GM19099 (cell line): ENCODE data around the gene GPX5.

Source experiments
- POLR2A ChIP-seq: IDR thresholded peaks from 3 replicates; pipeline ENCODE4 v1.6.1; 2011; ENCODE audit warnings: low read depth; ENCODE audit not compliant: insufficient read length; ENCODE audit errors: extremely low read depth

GPX5 gene, protein sequence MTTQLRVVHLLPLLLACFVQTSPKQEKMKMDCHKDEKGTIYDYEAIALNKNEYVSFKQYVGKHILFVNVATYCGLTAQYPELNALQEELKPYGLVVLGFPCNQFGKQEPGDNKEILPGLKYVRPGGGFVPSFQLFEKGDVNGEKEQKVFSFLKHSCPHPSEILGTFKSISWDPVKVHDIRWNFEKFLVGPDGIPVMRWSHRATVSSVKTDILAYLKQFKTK

DNA sequence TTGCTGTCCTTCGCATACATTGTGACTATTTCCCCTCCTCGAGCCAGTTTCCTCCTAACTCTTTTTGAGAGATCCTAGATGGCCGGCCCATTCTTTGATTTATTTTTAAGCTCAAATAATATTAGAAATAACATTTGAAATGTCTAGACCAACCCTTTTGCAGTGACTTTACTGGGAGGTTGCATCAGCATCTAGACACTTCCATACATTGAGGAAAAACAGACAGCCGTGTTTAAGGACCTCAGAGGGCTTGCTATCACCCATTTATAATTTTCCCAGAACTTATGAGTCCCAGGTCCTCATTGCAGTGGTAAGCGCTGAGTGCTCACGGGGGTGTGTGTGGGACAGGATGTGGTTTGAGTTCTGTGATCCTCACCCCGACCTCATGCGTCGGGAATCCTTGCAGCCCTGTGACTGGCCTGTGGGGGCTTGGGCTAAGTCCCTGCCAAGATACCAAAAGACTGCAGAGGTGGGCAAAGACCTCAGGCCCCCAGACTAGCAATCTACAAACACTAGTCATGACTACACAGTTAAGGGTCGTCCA is at the start of gene GPX5:
Gene GPX5, plus strand, starts transcription at position 386 of the 544 bp plus-strand sequence. Its CDS starts 133 bp downstream, at position 519.
- TF ChIP-seq POLR2A, result no peak

DNA sequence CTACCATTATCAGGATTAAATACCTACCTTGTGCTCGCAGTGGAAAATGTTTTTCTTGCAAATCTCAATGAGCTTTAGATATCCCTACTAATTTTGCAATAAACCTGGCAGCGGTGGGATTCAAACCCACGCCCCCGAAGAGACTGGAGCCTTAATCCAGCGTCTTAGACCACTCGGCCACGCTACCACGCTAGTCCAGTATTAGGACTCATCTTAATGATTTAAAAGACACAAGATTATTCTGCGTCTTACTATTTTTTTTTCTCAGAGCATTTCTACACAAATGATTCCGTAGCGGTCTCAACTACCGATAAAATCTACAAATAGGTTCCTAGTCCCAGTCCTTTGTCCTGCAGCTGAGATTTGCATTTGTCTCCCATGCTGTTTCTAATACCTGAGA is 47.2 kb upstream of the GPX5 start:
- TF ChIP-seq POLR2A, result no peak

DNA sequence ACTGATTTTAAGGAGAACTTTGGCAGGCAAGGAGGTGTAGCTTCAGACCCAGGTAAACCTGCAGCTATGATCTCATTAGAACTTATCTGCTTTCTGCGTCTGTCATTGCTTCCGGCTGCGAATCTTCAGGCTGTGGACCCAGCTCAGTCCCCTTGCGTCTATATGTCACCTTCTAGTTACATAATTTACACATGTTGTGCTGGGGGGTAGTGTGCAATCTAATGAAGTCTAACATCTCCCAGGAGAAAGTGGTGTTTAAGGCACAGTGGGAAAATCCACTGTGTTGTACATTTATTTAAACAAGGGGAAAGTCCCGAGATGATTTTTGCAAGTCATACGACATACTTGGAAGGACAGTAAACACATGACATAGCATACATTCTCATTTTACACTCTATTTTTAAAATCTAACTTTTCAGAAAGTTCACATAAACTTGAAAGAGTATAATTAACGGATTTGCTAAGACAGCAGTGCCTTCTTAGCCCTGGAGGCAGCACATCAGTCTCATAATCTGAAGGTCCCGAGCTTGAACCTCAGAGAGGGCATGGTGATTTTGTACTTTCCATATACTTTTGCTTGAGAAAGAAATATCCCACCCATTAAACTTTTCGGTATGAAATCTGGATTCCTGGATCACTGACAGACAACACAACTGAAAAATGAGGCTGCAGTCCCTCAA is 45.3 kb upstream of the GPX5 start:
- TF ChIP-seq POLR2A, result no peak

DNA sequence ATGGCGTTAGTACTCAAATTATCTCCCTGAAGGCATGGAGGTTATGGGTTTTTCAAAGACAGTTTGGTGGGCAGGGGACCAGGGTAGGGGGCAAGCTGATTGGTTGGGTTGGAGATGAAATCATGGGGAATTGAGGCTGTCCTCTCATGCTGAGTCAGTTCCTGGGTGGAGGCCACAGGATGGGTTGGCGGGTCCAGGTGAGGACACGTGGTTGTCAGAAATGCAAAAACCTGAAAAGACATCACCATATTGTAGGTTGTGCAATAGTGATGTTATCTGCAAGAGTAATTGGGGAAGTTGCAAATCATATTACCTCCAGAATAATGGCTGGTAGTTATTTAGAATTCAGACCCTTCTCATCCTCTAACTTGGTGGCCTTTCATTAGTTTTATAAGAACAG is 40.2 kb upstream of the GPX5 start:
- no peak for TF ChIP-seq POLR2A

DNA sequence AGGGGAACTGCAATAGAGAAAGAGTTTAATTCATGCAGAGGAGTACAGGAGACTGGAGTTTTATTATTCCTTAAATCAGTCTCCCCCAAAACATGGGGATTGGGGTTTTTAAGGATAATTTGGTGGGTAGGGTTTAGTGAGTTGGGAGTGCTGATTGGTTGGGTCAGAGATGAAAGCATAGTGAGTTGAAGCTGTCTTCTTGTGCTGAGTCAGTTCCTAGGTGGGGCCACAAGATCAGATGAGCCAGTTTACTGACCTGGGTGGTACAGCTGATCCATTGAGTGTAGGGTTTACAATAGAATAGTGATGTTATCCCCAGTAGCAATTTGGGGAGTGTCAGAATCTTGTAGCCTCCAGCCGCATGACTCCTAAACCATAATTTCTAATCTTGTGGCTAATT is 39.1 kb upstream of the GPX5 start:
- no peak for TF ChIP-seq POLR2A

DNA sequence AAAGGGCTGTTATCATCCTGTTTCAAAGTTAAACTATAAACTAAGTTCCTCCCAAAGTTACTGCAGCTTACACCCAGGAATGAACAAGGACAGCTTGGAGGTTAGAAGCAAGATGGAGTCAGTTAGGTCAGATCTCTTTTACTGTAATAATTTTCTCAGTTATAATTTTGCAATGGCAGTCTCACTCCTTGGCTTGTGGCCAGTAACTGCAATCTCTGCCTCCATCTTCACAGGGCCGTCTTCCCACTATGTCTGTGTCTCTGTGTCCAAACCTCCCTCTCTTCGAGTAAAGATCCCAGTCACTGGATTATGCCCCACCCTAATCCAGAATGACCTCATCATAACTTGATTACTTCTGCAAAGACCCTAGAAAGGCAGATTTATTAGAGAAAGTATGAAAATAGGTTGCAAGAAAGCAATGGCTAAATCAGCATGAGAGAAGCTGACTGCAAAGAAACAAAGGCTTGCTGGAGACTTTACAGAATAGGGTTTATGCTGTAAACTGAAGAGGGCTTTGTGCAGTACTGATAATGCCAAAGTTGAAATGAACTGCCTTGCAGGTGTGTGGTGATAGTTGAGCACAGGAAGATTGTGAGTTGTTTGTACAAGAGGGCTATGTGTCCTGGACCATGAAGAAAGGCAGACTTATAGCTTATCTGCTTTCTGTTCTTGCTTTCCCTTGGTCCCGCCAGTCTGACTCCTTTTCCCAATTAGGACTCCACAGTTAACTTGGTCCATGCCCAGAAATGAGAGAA is 38.5 kb upstream of the GPX5 start:
- no peak for TF ChIP-seq POLR2A

DNA sequence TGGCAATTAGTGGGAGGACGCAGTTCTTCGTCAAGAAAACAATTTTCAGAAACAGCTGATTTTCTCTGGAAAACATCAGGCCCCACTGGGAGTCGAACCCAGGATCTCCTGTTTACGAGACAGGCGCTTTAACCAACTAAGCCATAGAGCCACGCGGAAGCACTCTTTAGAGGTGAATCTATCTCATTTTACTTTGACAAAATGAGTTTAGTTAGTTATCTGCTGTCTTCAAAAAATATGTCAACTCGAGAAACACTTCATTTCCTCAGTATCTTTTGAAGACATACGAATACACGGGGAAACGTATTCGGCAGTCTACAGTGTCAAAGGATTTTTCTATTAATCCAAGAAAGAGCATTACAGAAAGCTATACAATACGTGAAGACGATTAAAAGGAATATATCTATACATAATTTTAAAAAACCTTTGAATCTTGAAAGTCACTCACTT is 36.7 kb upstream of the GPX5 start:
- TF ChIP-seq POLR2A, result no peak

DNA sequence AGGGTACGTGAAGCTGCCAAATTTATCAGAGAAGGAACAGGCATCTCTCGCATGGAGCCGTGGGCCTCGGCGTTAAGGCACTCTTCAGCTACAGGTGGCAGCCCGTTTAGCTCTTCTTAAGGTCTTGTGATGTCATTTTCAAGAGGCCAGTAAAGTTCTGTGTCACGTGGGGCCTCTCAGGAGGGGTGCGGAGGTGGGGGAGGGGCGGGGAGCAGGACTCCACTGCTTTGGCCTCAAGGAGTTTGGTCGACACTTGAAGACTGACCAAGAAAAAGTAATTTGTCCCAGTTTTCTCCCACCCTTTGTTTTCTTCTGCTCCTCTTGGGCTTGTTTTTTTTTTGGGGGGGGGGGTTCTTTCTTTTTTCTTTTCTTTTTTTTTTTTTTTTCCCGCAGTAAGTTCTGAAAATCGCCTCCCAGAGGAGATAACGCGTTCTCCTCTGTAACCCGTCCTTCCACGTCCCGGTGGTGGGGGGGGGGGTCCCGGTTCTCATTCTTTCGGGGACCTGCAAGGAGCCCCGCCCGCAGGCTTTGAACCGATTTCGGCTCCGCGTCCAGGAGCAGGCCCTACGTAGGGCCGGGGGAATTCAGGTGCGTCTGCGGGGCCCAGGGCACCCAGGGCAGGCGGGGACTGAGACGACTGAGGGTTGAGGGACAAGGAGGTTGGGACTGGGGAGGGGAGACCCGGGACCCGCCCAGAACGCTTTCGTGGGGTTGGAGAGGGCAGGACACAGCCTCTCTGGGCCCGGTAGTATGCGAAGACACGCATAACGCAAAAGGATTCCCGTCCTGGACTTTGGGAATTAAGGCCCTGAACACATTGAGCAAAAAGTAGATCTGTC is 36.1 kb upstream of the GPX5 start:
- peak; percentile 32 for TF ChIP-seq POLR2A

DNA sequence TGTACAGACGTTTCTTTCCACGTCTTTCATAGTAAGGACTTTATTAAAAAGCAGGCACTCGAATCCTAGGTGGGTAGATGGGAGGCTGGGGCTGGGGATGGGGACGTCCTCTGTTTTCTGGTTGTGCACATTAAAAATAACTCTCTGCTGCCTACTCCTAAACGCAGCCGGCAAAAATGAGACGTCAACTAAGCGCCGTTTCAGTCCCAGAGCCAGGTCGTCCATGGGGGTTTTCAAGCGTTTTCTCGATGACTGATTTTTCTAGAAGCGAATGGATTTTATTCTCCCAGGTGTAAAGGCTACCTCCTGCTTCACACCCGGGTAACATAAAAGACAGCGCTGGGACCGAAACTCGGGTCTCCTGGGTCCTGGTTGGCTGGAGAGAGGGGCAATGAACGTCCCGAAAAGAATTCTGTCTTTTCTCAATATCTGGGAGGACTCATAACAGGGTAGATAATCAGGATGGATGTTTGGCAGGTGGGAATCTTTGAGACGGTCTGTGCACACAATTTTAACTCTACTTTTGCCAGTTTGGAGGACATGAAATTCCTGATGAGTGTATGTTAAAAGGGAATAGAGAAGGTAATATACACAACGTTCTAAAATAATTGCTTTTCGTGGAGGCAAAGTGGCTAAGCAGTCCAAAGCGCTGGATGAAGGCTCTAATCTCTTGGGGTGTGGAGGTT is 35.3 kb upstream of the GPX5 start:
- TF ChIP-seq POLR2A, result no peak

DNA sequence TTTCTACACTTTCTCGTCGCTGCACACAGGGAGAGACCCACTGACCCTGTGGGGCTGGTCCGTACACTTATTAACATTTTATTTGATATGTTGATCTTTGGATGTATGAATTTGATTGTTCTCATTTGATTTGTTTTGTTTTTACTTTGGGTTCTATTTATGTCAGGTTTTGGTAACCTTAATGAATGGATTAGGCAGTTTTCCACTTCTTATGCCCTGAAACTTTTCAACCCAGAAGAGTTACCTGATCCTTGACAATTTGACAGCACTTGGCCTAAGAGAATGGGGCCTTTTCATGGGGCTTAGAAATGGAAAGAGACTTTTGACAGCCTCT is 33.7 kb upstream of the GPX5 start:
- TF ChIP-seq POLR2A, result no peak

DNA sequence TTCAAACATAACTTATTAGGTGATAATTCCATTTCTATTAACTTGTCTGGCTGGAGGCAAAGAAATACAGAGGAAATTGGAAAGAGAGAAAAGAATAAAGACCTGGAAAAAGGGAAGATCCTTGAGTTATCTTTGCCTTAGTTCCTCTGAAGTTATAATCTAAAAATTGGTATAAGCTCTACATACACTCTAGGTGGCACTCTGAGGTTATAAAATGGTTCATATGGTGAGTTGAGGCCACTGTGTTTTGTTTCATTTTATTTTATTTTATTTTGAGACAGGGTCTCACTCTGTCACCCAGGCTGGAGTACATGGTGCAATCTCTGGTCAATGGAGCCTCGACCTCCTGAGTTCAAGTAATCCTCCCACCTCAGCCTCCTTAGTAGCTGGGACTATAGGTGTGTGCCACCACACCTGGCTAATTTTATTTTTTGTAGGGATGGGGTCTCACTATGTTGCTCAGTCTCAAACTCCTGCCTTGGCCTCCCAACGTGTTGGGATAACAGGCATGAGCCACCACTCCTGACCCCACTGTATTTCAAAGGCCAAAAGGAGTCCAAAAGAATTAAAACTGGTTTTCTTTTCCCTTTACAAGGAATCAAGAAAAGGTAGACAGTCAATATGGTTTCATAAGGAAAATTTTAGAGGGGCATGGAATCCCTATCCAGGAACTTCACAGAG is 29.4 kb upstream of the GPX5 start:
- no peak for TF ChIP-seq POLR2A

DNA sequence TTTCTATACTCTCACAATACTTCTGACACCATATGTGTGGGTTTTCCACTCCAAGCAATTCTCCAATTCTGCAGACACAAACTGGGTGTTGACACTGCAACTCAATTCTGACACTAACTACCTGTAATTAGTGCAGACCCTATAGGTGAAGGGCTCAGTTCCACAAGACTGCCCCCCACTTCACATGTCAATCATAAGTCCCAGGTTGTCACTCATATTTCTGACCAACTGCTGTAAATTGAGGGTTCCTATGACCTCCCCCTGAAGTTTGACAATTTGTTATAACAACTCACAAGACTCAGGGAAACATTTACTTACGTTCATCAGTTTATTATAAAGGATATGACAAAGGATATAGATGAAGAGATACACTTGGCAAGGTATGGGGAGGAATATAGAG is 28.4 kb upstream of the GPX5 start:
- no peak for TF ChIP-seq POLR2A

DNA sequence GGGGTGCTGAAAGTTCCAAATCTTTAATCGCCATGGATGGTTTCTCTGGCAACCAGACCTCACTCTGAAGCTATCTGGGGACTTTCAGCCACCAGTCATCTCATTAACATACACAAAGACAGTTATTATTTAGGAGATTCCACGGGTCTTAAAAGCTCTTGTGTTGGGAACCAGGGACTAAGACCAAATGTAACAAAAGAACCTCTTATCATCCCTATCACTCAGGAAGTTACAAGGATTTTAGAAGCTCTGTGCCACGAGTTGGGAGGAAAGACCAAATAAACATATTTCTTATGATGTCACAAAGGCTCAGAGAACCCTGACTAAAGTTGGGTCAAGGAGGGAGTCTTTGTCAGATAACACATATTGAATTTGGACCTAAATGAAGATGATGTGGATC is 27.8 kb upstream of the GPX5 start:
- TF ChIP-seq POLR2A, result no peak

DNA sequence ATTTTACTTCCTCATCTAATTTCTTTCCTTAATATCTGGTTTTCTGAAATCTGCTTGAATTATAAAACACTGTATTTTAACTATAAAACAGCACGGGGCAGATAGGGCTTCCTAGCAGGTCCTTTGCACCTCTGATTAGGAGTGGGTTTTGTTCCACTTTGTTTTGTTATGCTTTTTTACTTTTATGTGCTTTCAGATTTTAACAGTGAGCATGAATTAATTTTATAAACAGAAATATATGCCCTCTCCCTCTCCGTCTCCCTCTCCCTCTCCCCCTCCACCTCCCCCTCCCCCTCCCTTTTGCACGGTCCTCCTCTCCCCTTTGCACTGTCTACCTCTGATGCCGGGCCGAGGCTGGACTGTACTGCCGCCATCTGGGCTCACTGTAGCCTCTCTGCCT is 24.4 kb upstream of the GPX5 start:
- TF ChIP-seq POLR2A, result no peak

DNA sequence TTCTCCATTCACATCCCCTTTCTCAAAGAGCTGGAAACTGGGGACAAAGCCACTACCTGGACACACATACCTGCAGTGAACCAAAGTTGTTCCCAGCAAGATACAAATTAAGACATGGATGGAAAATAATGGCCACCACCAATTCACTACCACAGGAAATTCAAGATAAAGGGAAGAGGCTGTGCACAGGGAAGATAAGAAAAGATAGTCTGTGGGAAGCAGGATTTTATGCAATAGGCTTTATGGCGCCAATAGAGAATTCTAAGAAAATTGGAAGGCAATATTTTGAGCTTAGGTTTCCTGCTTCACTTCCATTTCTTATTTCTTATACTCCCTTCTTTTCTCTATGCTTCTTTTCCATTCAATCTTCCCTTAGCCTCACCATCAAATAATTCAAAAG is 19.9 kb upstream of the GPX5 start:
- TF ChIP-seq POLR2A, result no peak
